GM12878 (cell line): ENCODE data around the gene EGR1. TPM values are rescaled to one million over a fixed set of nuclear protein-coding genes. Genes with fewer than 3 reads are reported as not detected.

Experiments
- ATAC-seq: fragments of 200-7000 bp; cut with Tn5 transposase; 3 replicates; pipeline ENCODE4 v1.9.1; 2020; ENCODE audit warnings: mild to moderate bottlenecking, moderate library complexity
- BruUV-seq: library from RNA; stranded (reverse); fragments of 400-500 nt; replicated peaks from 2 replicates; lab custom pipeline; 2021; lab: Mats Ljungman, UMichigan
- CTCF ChIA-PET: fragments of 300-600 bp; sonication (Branson Sonifier 250); formaldehyde crosslinking; extraction: SDS; loops from one replicate; lab custom pipeline; 2021; ENCODE audit warnings: inconsistent platforms; lab: Yijun Ruan, JAX
- POLR2A ChIA-PET: fragments of 350-600 bp; formaldehyde crosslinking; extraction: SDS; loops from one replicate; lab custom pipeline; 2021; ENCODE audit warnings: inconsistent platforms; lab: Charles Lee
- RAD21 ChIA-PET: fragments of 300-600 bp; sonication (Branson Sonifier 250); formaldehyde crosslinking; loops from one replicate; lab custom pipeline; 2023; ENCODE audit warnings: antibody characterized with exemption; ENCODE audit not compliant: unreplicated experiment; lab: Charles Lee
- SMC1A ChIA-PET: fragments of 300-600 bp; sonication (Branson Sonifier 250); formaldehyde crosslinking; loops from one replicate; lab custom pipeline; 2023; ENCODE audit not compliant: unreplicated experiment, uncharacterized antibody; lab: Charles Lee
- DNase-seq: peaks from one replicate; pipeline ENCODE4 v3.0.0-alpha.2; 2011; ENCODE audit warnings: low read depth, low spot score
- FAIRE-seq: peaks from 3 replicates; lab custom pipeline; 2011; peaks lifted over from hg19 to GRCh38; lab: Jason Lieb, UNC
- H2AFZ ChIP-seq: 2 replicates; pipeline ENCODE4 v1.6.0; 2011; ENCODE audit warnings: low read depth, low read length, control low read depth; ENCODE audit not compliant: control insufficient read depth
- H3K27ac ChIP-seq: 2 replicates; pipeline ENCODE4 v1.5.1; 2011; ENCODE audit warnings: control low read depth; ENCODE audit not compliant: control insufficient read depth, insufficient read depth
- H3K27me3 ChIP-seq, 2 experiments: replicated peaks in 1 of 2; 2 replicates each; pipeline versions ENCODE4 v1.6.0 to v1.6.1; 2011; ENCODE audit warnings: low read length in 1 of 2; ENCODE audit not compliant: control insufficient read depth in 2 of 2, insufficient read depth in 2 of 2
- H3K36me3 ChIP-seq, 2 experiments: 2 replicates each; pipeline ENCODE4 v1.5.1; 2011; ENCODE audit warnings: low read length in 1 of 2; ENCODE audit not compliant: control insufficient read depth in 2 of 2, insufficient read depth in 2 of 2
- H3K4me1 ChIP-seq: 2 replicates; pipeline ENCODE4 v1.6.1; 2011; ENCODE audit warnings: mild to moderate bottlenecking, low read length, moderate library complexity, mixed read lengths; ENCODE audit not compliant: control insufficient read depth, insufficient read depth
- H3K4me2 ChIP-seq: 2 replicates; pipeline ENCODE4 v1.6.0; 2011; ENCODE audit warnings: control low read depth; ENCODE audit not compliant: control insufficient read depth, insufficient read depth
- H3K4me3 ChIP-seq: fragments of 200-600 bp; sonication (generic); 2 replicates; pipeline ENCODE4 v1.5.1; 2016
- H3K79me2 ChIP-seq: 2 replicates; pipeline ENCODE4 v1.6.0; 2011; ENCODE audit warnings: low read length; ENCODE audit not compliant: control insufficient read depth, insufficient read depth
- H3K9ac ChIP-seq: 2 replicates; pipeline ENCODE4 v1.8.0; 2011; ENCODE audit warnings: low read length, control low read depth, mixed read lengths; ENCODE audit not compliant: control insufficient read depth, insufficient read depth
- H3K9me3 ChIP-seq: replicated peaks from 3 replicates; pipeline ENCODE4 v1.5.1; 2011; ENCODE audit warnings: mild to moderate bottlenecking, low read length; ENCODE audit not compliant: control insufficient read depth, insufficient read depth
- H4K20me1 ChIP-seq: 2 replicates; pipeline ENCODE4 v1.6.0; 2011; ENCODE audit not compliant: control insufficient read depth, insufficient read depth
- BACH1 ChIP-seq: fragments of 450-650 bp; IDR thresholded peaks from 2 replicates; pipeline ENCODE4 v1.6.1; 2017; ENCODE audit warnings: mild to moderate bottlenecking, borderline replicate concordance
- BCL11A ChIP-seq: IDR thresholded peaks from 2 replicates; pipeline ENCODE4 v1.6.1; 2011; ENCODE audit warnings: low read depth, low read length
- CHD2 ChIP-seq: IDR thresholded peaks from 2 replicates; pipeline ENCODE4 v1.6.1; 2011; ENCODE audit warnings: low read depth, low read length, improper control_type of control experiment, borderline replicate concordance
- EGR1 ChIP-seq, 2 experiments: IDR thresholded peaks; 1 replicate in 1 of 2; 2 replicates in 1 of 2; pipeline ENCODE4 v1.6.1; 2011 to 2012; ENCODE audit warnings: low read depth in 2 of 2, low read length in 2 of 2, borderline replicate concordance in 1 of 2, mild to moderate bottlenecking in 1 of 2, moderate library complexity in 1 of 2
- NBN ChIP-seq: fragments of 450-650 bp; IDR thresholded peaks from 2 replicates; pipeline ENCODE4 v1.6.1; 2016
- NFYA ChIP-seq: IDR thresholded peaks from 2 replicates; pipeline ENCODE4 v1.6.1; 2011; ENCODE audit warnings: low read depth, mild to moderate bottlenecking, low read length, improper control_type of control experiment, borderline replicate concordance
- POLR2AphosphoS5 ChIP-seq: IDR thresholded peaks from 2 replicates; pipeline ENCODE4 v1.6.1; 2011; ENCODE audit warnings: mild to moderate bottlenecking, low read length, inconsistent platforms
- POU2F2 ChIP-seq: IDR thresholded peaks from 3 replicates; pipeline ENCODE4 v1.6.1; 2011; ENCODE audit warnings: low read depth, mild to moderate bottlenecking, low read length, borderline replicate concordance
- RB1 ChIP-seq: fragments of 450-650 bp; formaldehyde crosslinking; IDR thresholded peaks from 2 replicates; pipeline ENCODE4 v1.6.1; 2017; ENCODE audit warnings: mild to moderate bottlenecking, borderline replicate concordance
- SMAD1 ChIP-seq: fragments of 450-650 bp; IDR thresholded peaks from 2 replicates; pipeline ENCODE4 v1.6.1; 2018; ENCODE audit warnings: mild to moderate bottlenecking, low read depth; ENCODE audit not compliant: partially characterized antibody
- SMAD5 ChIP-seq: IDR thresholded peaks from 2 replicates; pipeline ENCODE4 v1.6.1; 2016; ENCODE audit warnings: antibody characterized with exemption, low read depth
- WRNIP1 ChIP-seq: IDR thresholded peaks from 2 replicates; pipeline ENCODE4 v1.6.1; 2011; ENCODE audit warnings: low read depth, low read length, improper control_type of control experiment, borderline replicate concordance
- WGBS: methylation state at CpG from one replicate; pipeline ENCODE4 v1.1.6; 2016; ENCODE audit warnings: low lambda C conversion rate; ENCODE audit not compliant: insufficient replicate concordance, insufficient coverage; ENCODE audit errors: missing lambda C conversion rate; 5-methylcytosine and 5-hydroxymethylcytosine counted together
- in situ Hi-C: fragments of 300-500 bp; cut with MboI; formaldehyde crosslinking; loops from 9 replicates; pipeline ENCODE4 v1.14.3; 2018; ENCODE audit warnings: mixed read lengths
- intact Hi-C: fragments of 100-400 bp; cut with micrococcal nuclease; formaldehyde crosslinking; loops from one replicate; pipeline ENCODE4 v1.14.2; 2022; ENCODE audit not compliant: unreplicated experiment
- polyA plus RNA-seq, 11 experiments: library from polyadenylated mRNA; depleted of rRNA in 4 of 11; unstranded in 6 of 11; stranded (reverse) in 5 of 11; fragments of >200 nt; fragmentation: Nextera tagmentation in 4 of 11; fragmentation: Illumina TruSeq in 1 of 11; extraction: Ambion mirVana in 4 of 11; extraction: Trizol in 1 of 11; gene quantifications; 1 replicate in 1 of 11; 2 replicates in 10 of 11; pipeline versions ENCODE4 v1.2.1 to v1.2.3, GENCODE V29; 2011 to 2016; ENCODE audit warnings: inconsistent platforms in 2 of 11, missing spikeins in 2 of 11, low read depth in 1 of 11
- total RNA-seq, 4 experiments: library from RNA; depleted of rRNA in 3 of 4; stranded (reverse); fragments of >200 nt in 3 of 4; fragmentation: Illumina TruSeq in 1 of 4; extraction: Trizol in 1 of 4; gene quantifications; 2 replicates each; pipeline versions ENCODE4 v1.2.1 to v1.2.3, GENCODE V29; 2013 to 2021
- TF ChIP-seq, protein P1 (sequence below): fragments of 450-650 bp; IDR thresholded peaks from 2 replicates; pipeline ENCODE4 v1.6.1; 2018; ENCODE audit warnings: borderline replicate concordance, mild to moderate bottlenecking; ENCODE audit not compliant: partially characterized antibody
- TF ChIP-seq, protein P2 (sequence below): fragments of 450-650 bp; IDR thresholded peaks from 2 replicates; pipeline ENCODE4 v1.6.1; 2016; ENCODE audit warnings: mild to moderate bottlenecking

Gene EGR1
- total and polyA plus RNA-seq, 10 of the 15 experiments (the other 5 are each of a cell fraction or from before 2014, with no cell fraction given): 0.89 to 7.3 (median 2.5) TPM

DNA sequence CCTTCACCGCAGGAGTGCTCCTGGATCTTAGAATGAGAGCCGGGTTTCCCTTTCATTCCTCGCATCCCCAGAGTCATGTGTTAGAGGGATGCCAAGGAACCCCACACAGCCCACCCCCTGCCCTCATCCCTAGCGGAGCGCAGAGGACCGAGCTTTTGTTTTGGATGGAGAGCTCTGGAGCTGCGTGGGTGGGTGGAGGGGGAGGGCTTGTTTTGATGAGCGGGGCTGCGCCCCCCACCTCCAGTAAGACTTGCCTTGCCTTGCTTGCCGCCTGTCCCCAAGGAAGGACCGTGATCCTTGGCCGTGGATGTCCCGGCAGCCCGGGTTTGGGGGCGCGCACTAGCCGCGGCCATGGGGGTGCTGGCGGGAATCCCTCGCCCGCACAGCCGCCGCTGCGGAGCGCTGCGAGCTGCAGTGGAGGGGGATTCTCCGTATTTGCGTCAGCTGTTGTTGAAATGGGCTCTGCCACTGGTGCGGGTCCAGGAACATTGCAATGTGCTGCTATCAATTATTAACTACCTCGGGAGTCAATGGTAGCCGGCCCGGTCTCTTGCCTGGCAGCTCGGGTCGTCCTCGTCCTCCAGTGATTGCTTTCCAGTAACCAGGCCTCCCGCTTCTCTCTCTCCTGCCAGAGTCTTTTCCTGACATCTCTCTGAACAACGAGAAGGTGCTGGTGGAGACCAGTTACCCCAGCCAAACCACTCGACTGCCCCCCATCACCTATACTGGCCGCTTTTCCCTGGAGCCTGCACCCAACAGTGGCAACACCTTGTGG is 1.0 kb downstream of the EGR1 start:
- intact Hi-C loops (loop anchor here (10.0 kb wide), 2 partner anchors 712 to 798 kb away; partner anchors contain the start of gene HNRNPA0), in situ Hi-C loops (no loop called here)
- DNase-seq (no peak), FAIRE-seq (no peak), ATAC-seq (no peak)
- ChIA-PET POLR2A (interaction anchor here (0.5 to 1.9 kb wide), 4 partner anchors 16 to 253 kb away, joined by 4 to 14 read pairs (median 4); partner anchors contain the start of genes CDC23 and KDM3B), SMC1A (interaction anchor here (0.6 kb wide), 1 partner anchor 17 kb away, joined by 3 read pairs; no protein-coding TSS in a partner anchor), RAD21 (interaction anchor here (0.5 to 2.7 kb wide), 3 partner anchors 77 to 920 kb away, joined by 3 to 12 read pairs (median 3); partner anchors contain the start of gene ETF1), CTCF (interaction anchor here (0.6 to 9.2 kb wide), 7 partner anchors 15 to 127 kb away, joined by 3 to 71 read pairs (median 8); partner anchors contain the start of gene KDM3B)
- Histone ChIP-seq H3K27me3 (peaks cover 0 to 6% of the 10 kb centered on the region in 2 experiments; a peak in 1 of 4 replicates), H3K9me3 (no peaks in the 10 kb centered on the region), H3K4me1 (peaks cover 8% of the 10 kb centered on the region), H2AFZ (no peak overlapping the region), H3K79me2 (no peaks in the 10 kb centered on the region), H3K9ac (no peak overlapping the region), H3K27ac (no peak overlapping the region), H3K4me3 (peak overlapping the region; percentile 80), H4K20me1 (no peaks in the 10 kb centered on the region), H3K4me2 (peak overlapping the region; percentile 97), H3K36me3 (no peaks in the 10 kb centered on the region; a peak in 1 of 4 replicates)
- 49% methylated on average over 38 of the region's 39 CpGs for WGBS
- BruUV-seq: no TSS peak
- peak; percentile 13; the same call in 1 of the 2 replicates for TF ChIP-seq NBN
- TF ChIP-seq, protein P1, sequence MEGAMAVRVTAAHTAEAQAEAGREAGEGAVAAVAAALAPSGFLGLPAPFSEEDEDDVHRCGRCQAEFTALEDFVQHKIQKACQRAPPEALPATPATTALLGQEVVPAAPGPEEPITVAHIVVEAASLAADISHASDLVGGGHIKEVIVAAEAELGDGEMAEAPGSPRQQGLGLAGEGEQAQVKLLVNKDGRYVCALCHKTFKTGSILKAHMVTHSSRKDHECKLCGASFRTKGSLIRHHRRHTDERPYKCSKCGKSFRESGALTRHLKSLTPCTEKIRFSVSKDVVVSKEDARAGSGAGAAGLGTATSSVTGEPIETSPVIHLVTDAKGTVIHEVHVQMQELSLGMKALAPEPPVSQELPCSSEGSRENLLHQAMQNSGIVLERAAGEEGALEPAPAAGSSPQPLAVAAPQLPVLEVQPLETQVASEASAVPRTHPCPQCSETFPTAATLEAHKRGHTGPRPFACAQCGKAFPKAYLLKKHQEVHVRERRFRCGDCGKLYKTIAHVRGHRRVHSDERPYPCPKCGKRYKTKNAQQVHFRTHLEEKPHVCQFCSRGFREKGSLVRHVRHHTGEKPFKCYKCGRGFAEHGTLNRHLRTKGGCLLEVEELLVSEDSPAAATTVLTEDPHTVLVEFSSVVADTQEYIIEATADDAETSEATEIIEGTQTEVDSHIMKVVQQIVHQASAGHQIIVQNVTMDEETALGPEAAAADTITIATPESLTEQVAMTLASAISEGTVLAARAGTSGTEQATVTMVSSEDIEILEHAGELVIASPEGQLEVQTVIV: no peak
- no peak for TF ChIP-seq WRNIP1
- TF ChIP-seq POLR2AphosphoS5: peak; percentile 76
- no peak for TF ChIP-seq BCL11A
- no peak for TF ChIP-seq RB1
- peak; percentile 7; the same call in 1 of the 2 replicates for TF ChIP-seq SMAD5
- 0 out of 2 replicates have a peak, but pooled peaks have one; percentile 46 for TF ChIP-seq BACH1
- TF ChIP-seq NFYA: no peak
- peak in 1 of 2 experiments; percentile 66; a peak in 1 of 3 replicates for TF ChIP-seq EGR1 (IDR thresholded peaks at IDR 0.05; ENCODE audit: borderline replicate concordance in 1 of 2, low read depth in 2 of 2, low read length in 2 of 2)
- TF ChIP-seq POU2F2: peak; percentile 13; the same call in 1 of the 3 replicates
- TF ChIP-seq SMAD1: peak; percentile 18
- TF ChIP-seq CHD2: no peak
- TF ChIP-seq, protein P2, sequence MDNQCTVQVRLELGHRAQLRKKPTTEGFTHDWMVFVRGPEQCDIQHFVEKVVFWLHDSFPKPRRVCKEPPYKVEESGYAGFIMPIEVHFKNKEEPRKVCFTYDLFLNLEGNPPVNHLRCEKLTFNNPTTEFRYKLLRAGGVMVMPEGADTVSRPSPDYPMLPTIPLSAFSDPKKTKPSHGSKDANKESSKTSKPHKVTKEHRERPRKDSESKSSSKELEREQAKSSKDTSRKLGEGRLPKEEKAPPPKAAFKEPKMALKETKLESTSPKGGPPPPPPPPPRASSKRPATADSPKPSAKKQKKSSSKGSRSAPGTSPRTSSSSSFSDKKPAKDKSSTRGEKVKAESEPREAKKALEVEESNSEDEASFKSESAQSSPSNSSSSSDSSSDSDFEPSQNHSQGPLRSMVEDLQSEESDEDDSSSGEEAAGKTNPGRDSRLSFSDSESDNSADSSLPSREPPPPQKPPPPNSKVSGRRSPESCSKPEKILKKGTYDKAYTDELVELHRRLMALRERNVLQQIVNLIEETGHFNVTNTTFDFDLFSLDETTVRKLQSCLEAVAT: 0 out of 2 replicates have a peak, but pooled peaks have one; percentile 97
